HL-60 (cell line): ENCODE measurements around the gene BAZ1B.

Source experiments
- DNase-seq, 2 experiments: peaks; one replicate each; pipeline ENCODE4 v3.0.0-alpha.2; 2010 to 2020; ENCODE audit warnings: low read depth in 1 of 2, low spot score in 1 of 2
- H3K27ac ChIP-seq: fragments of 250-450 bp; sonication (Bioruptor Pico); replicated peaks from 2 replicates; pipeline ENCODE4 v1.5.1; 2020; ENCODE audit warnings: mild to moderate bottlenecking, moderate library complexity
- H3K27me3 ChIP-seq: fragments of 250-450 bp; sonication (Bioruptor Pico); 2 replicates; pipeline ENCODE4 v1.5.1; 2021; ENCODE audit warnings: mild to moderate bottlenecking, moderate library complexity; ENCODE audit not compliant: insufficient read depth, poor library complexity, severe bottlenecking
- H3K4me3 ChIP-seq: replicated peaks from 2 replicates; pipeline ENCODE4 v1.5.1; 2011; ENCODE audit warnings: mild to moderate bottlenecking, control low read depth, low read length; ENCODE audit not compliant: insufficient read depth
- CTCF ChIP-seq: IDR thresholded peaks from one replicate; pipeline ENCODE4 v1.5.1; 2011; ENCODE audit warnings: low read length, control low read depth, inconsistent platforms; ENCODE audit not compliant: insufficient read depth
- GABPA ChIP-seq: IDR thresholded peaks from 2 replicates; pipeline ENCODE4 v1.6.1; 2012; ENCODE audit warnings: low read depth
- POLR2AphosphoS5 ChIP-seq: IDR thresholded peaks from 2 replicates; pipeline ENCODE4 v1.6.1; 2012; ENCODE audit warnings: low read depth
- REST ChIP-seq: IDR thresholded peaks from 2 replicates; pipeline ENCODE4 v1.6.1; 2012; ENCODE audit warnings: low read depth; ENCODE audit not compliant: insufficient replicate concordance
- SPI1 ChIP-seq: IDR thresholded peaks from 2 replicates; pipeline ENCODE4 v1.6.1; 2012; ENCODE audit warnings: low read depth, mild to moderate bottlenecking, borderline replicate concordance

Gene BAZ1B

GRCh38 chr7:73515178-73515577, 6.9 kb downstream of the BAZ1B start:
- DNase-seq, result no peak

GRCh38 chr7:73512018-73512780, 9.9 kb downstream of the BAZ1B start:
- no peaks in the 10 kb centered on the region for H3K27me3 ChIP-seq
- TF ChIP-seq GABPA, result no peak
- TF ChIP-seq POLR2AphosphoS5, result no peak
- no peak for TF ChIP-seq SPI1
- no peak for TF ChIP-seq REST
- TF ChIP-seq CTCF, result no peak
- H3K4me3 ChIP-seq, result no peak overlapping the region
- DNase-seq, result no peak
- H3K27ac ChIP-seq, result no peak overlapping the region

More at GRCh38 chr7:73515178-73515577, 6.9 kb downstream of the BAZ1B start:
- Histone ChIP-seq H3K27me3 (no peaks in the 10 kb centered on the region), H3K27ac (no peak overlapping the region), H3K4me3 (no peak overlapping the region)
- TF ChIP-seq CTCF, result no peak
- no peak for TF ChIP-seq POLR2AphosphoS5
- TF ChIP-seq REST, result no peak
- no peak for TF ChIP-seq GABPA
- TF ChIP-seq SPI1, result no peak

GRCh38 chr7:73509463-73509862, 12.6 kb downstream of the BAZ1B start:
- Histone ChIP-seq H3K4me3 (no peak overlapping the region), H3K27me3 (no peaks in the 10 kb centered on the region), H3K27ac (no peak overlapping the region)
- no peak for DNase-seq
- TF ChIP-seq GABPA (no peak), CTCF (no peak), POLR2AphosphoS5 (no peak)

- DNase-seq, result no peak
- H3K27me3 ChIP-seq, result no peaks in the 10 kb centered on the region
- no peak overlapping the region for H3K4me3 ChIP-seq
- H3K27ac ChIP-seq, result no peak overlapping the region
- no peak for TF ChIP-seq SPI1
- no peak for TF ChIP-seq REST
- no peak for TF ChIP-seq POLR2AphosphoS5
These were observed 14.5 kb downstream of the BAZ1B start for GRCh38 chr7:73507556-73507955.
